Neural progenitor cell (in vitro differentiated cells): ENCODE results near the gene SH2D2A.

Experiments used
- EZH2 ChIP-seq: fragments of 200-600 bp; sonication (generic); IDR thresholded peaks from 2 replicates; pipeline ENCODE4 v1.6.1; 2017; ENCODE audit warnings: antibody characterized with exemption, mild to moderate bottlenecking, moderate library complexity
- EZH2phosphoT487 ChIP-seq: fragments of 200-600 bp; sonication (generic); IDR thresholded peaks from 2 replicates; pipeline ENCODE4 v1.6.1; 2017; ENCODE audit warnings: antibody characterized with exemption
- TF ChIP-seq, protein P1 (sequence below): fragments of 200-600 bp; sonication (generic); IDR thresholded peaks from 2 replicates; pipeline ENCODE4 v1.5.1; 2017; ENCODE audit warnings: antibody characterized with exemption, mild to moderate bottlenecking

GRCh38 chr1:156768610-156769295 lies 47.9 kb downstream of the SH2D2A start:
- TF ChIP-seq, protein P1, sequence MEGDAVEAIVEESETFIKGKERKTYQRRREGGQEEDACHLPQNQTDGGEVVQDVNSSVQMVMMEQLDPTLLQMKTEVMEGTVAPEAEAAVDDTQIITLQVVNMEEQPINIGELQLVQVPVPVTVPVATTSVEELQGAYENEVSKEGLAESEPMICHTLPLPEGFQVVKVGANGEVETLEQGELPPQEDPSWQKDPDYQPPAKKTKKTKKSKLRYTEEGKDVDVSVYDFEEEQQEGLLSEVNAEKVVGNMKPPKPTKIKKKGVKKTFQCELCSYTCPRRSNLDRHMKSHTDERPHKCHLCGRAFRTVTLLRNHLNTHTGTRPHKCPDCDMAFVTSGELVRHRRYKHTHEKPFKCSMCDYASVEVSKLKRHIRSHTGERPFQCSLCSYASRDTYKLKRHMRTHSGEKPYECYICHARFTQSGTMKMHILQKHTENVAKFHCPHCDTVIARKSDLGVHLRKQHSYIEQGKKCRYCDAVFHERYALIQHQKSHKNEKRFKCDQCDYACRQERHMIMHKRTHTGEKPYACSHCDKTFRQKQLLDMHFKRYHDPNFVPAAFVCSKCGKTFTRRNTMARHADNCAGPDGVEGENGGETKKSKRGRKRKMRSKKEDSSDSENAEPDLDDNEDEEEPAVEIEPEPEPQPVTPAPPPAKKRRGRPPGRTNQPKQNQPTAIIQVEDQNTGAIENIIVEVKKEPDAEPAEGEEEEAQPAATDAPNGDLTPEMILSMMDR = no peak
- TF ChIP-seq EZH2 = no peak
- TF ChIP-seq EZH2phosphoT487 = no peak
